ENCODE measurements around the gene C20orf173. TPM values are rescaled to one million over a fixed set of nuclear protein-coding genes. Genes with fewer than 3 reads are reported as not detected.

C20orf173 gene
- total and polyA plus RNA-seq, 7 donors: not detected

- peaks cover 7 to 81% of the 10 kb centered on the region in 2 donors for H3K36me3 ChIP-seq (ENCODE audit: insufficient read depth in 1 of 2, low read depth in 1 of 2)
- WGBS, 3 donors: 97 to 100% (median 100%) methylated on average over 4 of the region's 4 CpGs
Measured at GRCh38 chr20:35487479-35487878, 42.0 kb downstream of the C20orf173 start.

DNA sequence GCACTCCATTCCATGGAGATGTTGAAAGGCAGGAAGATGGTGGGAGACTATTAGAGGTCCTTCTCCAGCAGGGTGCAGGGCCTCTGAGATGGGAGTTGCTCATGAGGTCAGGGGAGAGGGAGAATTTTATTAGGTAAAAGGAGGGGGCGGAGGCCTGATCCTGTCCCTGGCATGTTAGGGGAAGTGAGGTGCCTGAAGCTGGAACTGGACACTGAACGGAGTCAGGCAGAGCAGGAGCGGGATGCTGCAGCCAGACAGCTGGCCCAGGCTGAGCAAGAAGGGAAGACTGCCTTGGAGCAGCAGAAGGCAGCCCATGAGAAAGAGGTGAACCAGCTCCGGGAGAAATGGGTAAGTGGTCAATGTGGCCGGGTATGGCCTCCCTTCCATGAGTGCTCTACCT lies 49.7 kb downstream of the C20orf173 start:
- no peaks in the 10 kb centered on the region for H3K27me3 ChIP-seq (ENCODE audit: insufficient read depth in 3 of 3, low read length in 2 of 3)
- peaks cover 15 to 97% of the 10 kb centered on the region in 2 donors for H3K36me3 ChIP-seq (ENCODE audit: insufficient read depth in 1 of 2, low read depth in 1 of 2)
- no peaks in the 10 kb centered on the region for H3K4me1 ChIP-seq
- ATAC-seq (no peak), DNase-seq (no peak)
- no peak overlapping the region for H3K27ac ChIP-seq
- TF ChIP-seq, protein P1, sequence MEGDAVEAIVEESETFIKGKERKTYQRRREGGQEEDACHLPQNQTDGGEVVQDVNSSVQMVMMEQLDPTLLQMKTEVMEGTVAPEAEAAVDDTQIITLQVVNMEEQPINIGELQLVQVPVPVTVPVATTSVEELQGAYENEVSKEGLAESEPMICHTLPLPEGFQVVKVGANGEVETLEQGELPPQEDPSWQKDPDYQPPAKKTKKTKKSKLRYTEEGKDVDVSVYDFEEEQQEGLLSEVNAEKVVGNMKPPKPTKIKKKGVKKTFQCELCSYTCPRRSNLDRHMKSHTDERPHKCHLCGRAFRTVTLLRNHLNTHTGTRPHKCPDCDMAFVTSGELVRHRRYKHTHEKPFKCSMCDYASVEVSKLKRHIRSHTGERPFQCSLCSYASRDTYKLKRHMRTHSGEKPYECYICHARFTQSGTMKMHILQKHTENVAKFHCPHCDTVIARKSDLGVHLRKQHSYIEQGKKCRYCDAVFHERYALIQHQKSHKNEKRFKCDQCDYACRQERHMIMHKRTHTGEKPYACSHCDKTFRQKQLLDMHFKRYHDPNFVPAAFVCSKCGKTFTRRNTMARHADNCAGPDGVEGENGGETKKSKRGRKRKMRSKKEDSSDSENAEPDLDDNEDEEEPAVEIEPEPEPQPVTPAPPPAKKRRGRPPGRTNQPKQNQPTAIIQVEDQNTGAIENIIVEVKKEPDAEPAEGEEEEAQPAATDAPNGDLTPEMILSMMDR (IDR thresholded peaks at IDR 0.05): no peak
- intact Hi-C loops (cut with DNase I): no loop called here
- H3K9me3 ChIP-seq: no peaks in the 10 kb centered on the region
- H3K4me3 ChIP-seq: no peak overlapping the region
- 92 to 97% (median 96%) methylated on average over 4 to 5 of the region's 5 CpGs for WGBS, 3 donors

More at GRCh38 chr20:35487479-35487878, 42.0 kb downstream of the C20orf173 start:
- Histone ChIP-seq H3K9me3 (no peaks in the 10 kb centered on the region), H3K4me1 (no peaks in the 10 kb centered on the region), H3K27ac (no peak overlapping the region), H3K27me3 (ENCODE audit: insufficient read depth in 3 of 3, low read length in 2 of 3) (no peaks in the 10 kb centered on the region), H3K4me3 (no peak overlapping the region)
- TF ChIP-seq, protein P1 (IDR thresholded peaks at IDR 0.05): no peak
- intact Hi-C loops (cut with DNase I): no loop called here
- no peak for DNase-seq
- no peak for ATAC-seq

GRCh38 chr20:35478804-35479472 lies 50.5 kb downstream of the C20orf173 start:
- Histone ChIP-seq H3K9me3 (no peaks in the 10 kb centered on the region), H3K36me3 (ENCODE audit: insufficient read depth in 1 of 2, low read depth in 1 of 2) (peaks cover 12 to 97% of the 10 kb centered on the region in 2 donors), H3K4me1 (no peaks in the 10 kb centered on the region), H3K27me3 (ENCODE audit: insufficient read depth in 3 of 3, low read length in 2 of 3) (no peaks in the 10 kb centered on the region), H3K27ac (no peak overlapping the region), H3K4me3 (no peak overlapping the region)
- TF ChIP-seq, protein P1 (IDR thresholded peaks at IDR 0.05): no peak
- no peak for DNase-seq
- ATAC-seq: no peak
- WGBS, 3 donors: 84 to 87% (median 85%) methylated on average over 16 of the region's 16 CpGs
- intact Hi-C loops (cut with DNase I): no loop called here

Other genes starting within 250 kb of the C20orf173 start
- gene EIF6, start 244.9 kb downstream of the C20orf173 start, total RNA-seq: 10 to 100 TPM; 44.3 to 65.5 (median 52.6) TPM
- gene EIF6, start 244.9 kb downstream of the C20orf173 start, polyA plus RNA-seq: 100 to 1,000 TPM in 1 of 3 donors, 10 to 100 TPM in 2; 63.0 to 169 (median 71.1) TPM
- gene FAM83C, start 237.2 kb downstream of the C20orf173 start, total RNA-seq: not detected
- gene FAM83C, start 237.2 kb downstream of the C20orf173 start, polyA plus RNA-seq: under 1 TPM; 0.04 to 0.07 (median 0.04) TPM
- 100 to 1,000 TPM in 2 of 4 donors, 10 to 100 TPM in 2; 67.3 to 120 (median 85.8) TPM for gene UQCC1, start 117.7 kb downstream of the C20orf173 start, total RNA-seq
- 100 to 1,000 TPM in 2 of 3 donors, 10 to 100 TPM in 1; 71.8 to 129 (median 118) TPM for gene UQCC1, start 117.7 kb downstream of the C20orf173 start, polyA plus RNA-seq
- 1 to 10 TPM in 1 of 4 donors, under 1 TPM in 2, not detected in 1; 0.13 to 1.1 (median 0.22) TPM for gene GDF5, start 91.4 kb downstream of the C20orf173 start, total RNA-seq
- gene GDF5, start 91.4 kb downstream of the C20orf173 start, polyA plus RNA-seq: under 1 TPM in 2 of 3 donors, not detected in 1; 0.03 to 0.13 TPM
- gene CEP250, start 74.1 kb downstream of the C20orf173 start, total RNA-seq: 10 to 100 TPM; 17.0 to 19.3 (median 17.6) TPM
- gene CEP250, start 74.1 kb downstream of the C20orf173 start, polyA plus RNA-seq: 10 to 100 TPM in 1 of 3 donors, 1 to 10 TPM in 2; 4.2 to 13.2 (median 7.4) TPM
- 10 to 100 TPM; 61.7 to 71.6 (median 64.6) TPM for gene ERGIC3, start 12.4 kb upstream of the C20orf173 start, total RNA-seq
- gene ERGIC3, start 12.4 kb upstream of the C20orf173 start, polyA plus RNA-seq: 10 to 100 TPM; 67.9 to 83.5 (median 78.1) TPM
- gene SPAG4, start 86.2 kb upstream of the C20orf173 start, total RNA-seq: 1 to 10 TPM; 1.1 to 2.1 (median 1.4) TPM
- 1 to 10 TPM in 1 of 3 donors, under 1 TPM in 2; 0.49 to 1.1 (median 0.61) TPM for gene SPAG4, start 86.2 kb upstream of the C20orf173 start, polyA plus RNA-seq
- gene CPNE1, start 135.2 kb upstream of the C20orf173 start, total RNA-seq: 10 to 100 TPM; 55.9 to 75.4 (median 67.1) TPM
- gene CPNE1, start 135.2 kb upstream of the C20orf173 start, polyA plus RNA-seq: 10 to 100 TPM; 59.5 to 62.1 (median 61.6) TPM
- gene RBM12, start 135.2 kb upstream of the C20orf173 start, total RNA-seq: 10 to 100 TPM; 20.8 to 61.5 (median 45.5) TPM
- 10 to 100 TPM in 1 of 3 donors, 1 to 10 TPM in 2; 5.3 to 22.5 (median 8.8) TPM for gene RBM12, start 135.2 kb upstream of the C20orf173 start, polyA plus RNA-seq
- 10 to 100 TPM; 23.6 to 45.0 (median 40.3) TPM for gene NFS1, start 169.7 kb upstream of the C20orf173 start, total RNA-seq
- gene NFS1, start 169.7 kb upstream of the C20orf173 start, polyA plus RNA-seq: 10 to 100 TPM; 19.8 to 35.2 (median 26.1) TPM
- 100 to 1,000 TPM; 133 to 172 (median 143) TPM for gene ROMO1, start 169.8 kb upstream of the C20orf173 start, total RNA-seq
- gene ROMO1, start 169.8 kb upstream of the C20orf173 start, polyA plus RNA-seq: 100 to 1,000 TPM; 253 to 379 (median 323) TPM
- 100 to 1,000 TPM in 3 of 4 donors, 10 to 100 TPM in 1; 93.0 to 171 (median 139) TPM for gene RBM39, start 212.6 kb upstream of the C20orf173 start, total RNA-seq
- 100 to 1,000 TPM; 115 to 151 (median 123) TPM for gene RBM39, start 212.6 kb upstream of the C20orf173 start, polyA plus RNA-seq
- gene PHF20, start 242.4 kb upstream of the C20orf173 start, total RNA-seq: 10 to 100 TPM; 57.7 to 97.9 (median 68.4) TPM
- 10 to 100 TPM; 32.1 to 95.7 (median 58.6) TPM for gene PHF20, start 242.4 kb upstream of the C20orf173 start, polyA plus RNA-seq

Measured in psoas muscle (tissue), 8 donors.